Effector memory CD4-positive, alpha-beta T cell (primary cell): ENCODE results near the gene ALPG.
"Not testable (repeated sequence)": the region's sequence is repeated elsewhere in the genome, so short reads cannot be mapped to it uniquely, and the experiment has no call there.

Experiments used
- DNase-seq, 3 donors: peaks; one replicate each; pipeline ENCODE4 v3.0.0-alpha.2; 2020
- H3K27ac ChIP-seq: 2 replicates; pipeline ENCODE4 v1.7.0; 2013; ENCODE audit warnings: mild to moderate bottlenecking, low read length, moderate library complexity; ENCODE audit not compliant: insufficient read depth, poor library complexity, severe bottlenecking
- H3K27me3 ChIP-seq: replicated peaks from 2 replicates; pipeline ENCODE4 v1.7.0; 2013; ENCODE audit warnings: mild to moderate bottlenecking, low read length; ENCODE audit not compliant: insufficient read depth, control insufficient read depth, poor library complexity, severe bottlenecking
- H3K36me3 ChIP-seq: 2 replicates; pipeline ENCODE4 v1.7.0; 2013; ENCODE audit warnings: mild to moderate bottlenecking, low read length, moderate library complexity; ENCODE audit not compliant: control insufficient read depth, insufficient read depth
- H3K4me1 ChIP-seq: 2 replicates; pipeline ENCODE4 v1.7.0; 2013; ENCODE audit warnings: low read length, mild to moderate bottlenecking; ENCODE audit not compliant: control insufficient read depth, insufficient read depth, poor library complexity, severe bottlenecking
- H3K4me3 ChIP-seq: 2 replicates; pipeline ENCODE4 v1.7.0; 2013; ENCODE audit warnings: low read length, low read depth, mild to moderate bottlenecking; ENCODE audit not compliant: insufficient read depth, poor library complexity, severe bottlenecking
- H3K9me3 ChIP-seq: 2 replicates; pipeline ENCODE4 v1.7.0; 2013; ENCODE audit warnings: mild to moderate bottlenecking, low read length, moderate library complexity; ENCODE audit not compliant: control insufficient read depth

The ALPG gene

DNA sequence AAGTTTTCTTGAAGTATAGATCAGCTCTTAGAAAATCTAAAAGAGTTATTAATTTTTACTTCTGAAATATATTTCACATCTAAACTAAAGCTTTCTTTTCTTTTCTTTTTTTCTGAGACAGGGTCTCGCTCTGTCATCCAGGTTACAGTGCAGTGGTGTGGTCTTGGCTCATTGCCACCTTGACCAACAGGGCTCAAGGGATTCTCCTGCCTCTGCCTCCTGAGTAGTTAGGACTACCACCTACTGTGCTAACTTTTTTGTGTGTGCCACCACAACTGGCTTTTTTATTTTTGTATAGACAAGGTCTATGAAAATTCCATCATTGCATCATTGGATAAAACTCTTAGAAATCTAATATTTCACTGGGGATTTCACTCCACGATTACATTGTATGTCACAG is 10.0 kb upstream of the ALPG start:
- Histone ChIP-seq H3K27ac (no peak overlapping the region), H3K27me3 (no peaks in the 10 kb centered on the region), H3K4me1 (no peaks in the 10 kb centered on the region), H3K36me3 (no peaks in the 10 kb centered on the region), H3K9me3 (no peaks in the 10 kb centered on the region), H3K4me3 (no peak overlapping the region)
- no peak for DNase-seq

DNA sequence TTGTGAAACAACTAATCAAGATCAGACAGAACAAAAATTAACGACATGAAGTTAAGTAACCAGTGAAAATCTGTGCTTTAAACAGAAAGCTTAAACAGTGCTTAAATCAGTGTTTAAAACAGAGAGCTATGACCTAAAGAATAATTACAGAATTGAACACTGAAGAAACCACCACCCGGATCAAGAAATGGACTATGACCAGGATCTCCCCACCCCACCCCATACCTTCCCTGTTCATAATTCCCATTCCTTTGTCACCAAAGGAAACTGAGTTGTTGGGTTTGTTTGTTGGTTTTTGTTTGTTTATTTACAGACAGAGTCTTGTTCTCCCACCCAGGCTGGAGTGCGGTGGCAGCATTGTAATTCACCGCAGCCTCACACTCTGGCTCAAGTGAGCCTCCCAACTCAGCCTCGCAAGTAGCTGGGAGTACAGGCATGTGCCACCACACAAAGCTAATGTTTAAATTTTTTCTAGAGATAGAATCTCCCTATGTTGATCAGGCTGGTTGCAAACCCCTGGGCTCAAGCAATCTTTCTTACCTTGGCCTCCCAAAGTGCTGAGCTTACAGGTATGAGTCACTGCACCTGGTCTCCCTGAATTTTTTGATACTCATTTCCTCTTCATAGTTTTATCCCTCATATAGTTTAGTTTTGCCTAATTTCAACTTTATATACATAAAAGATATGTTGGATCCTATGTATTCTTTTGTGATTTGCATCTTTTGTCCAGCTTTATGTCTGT is 8.2 kb upstream of the ALPG start:
- H3K27ac ChIP-seq = no peak overlapping the region
- H3K27me3 ChIP-seq = no peaks in the 10 kb centered on the region
- no peaks in the 10 kb centered on the region for H3K9me3 ChIP-seq
- H3K4me1 ChIP-seq = no peaks in the 10 kb centered on the region
- H3K4me3 ChIP-seq = no peak overlapping the region
- no peak for DNase-seq
- no peaks in the 10 kb centered on the region for H3K36me3 ChIP-seq

- no peaks in the 10 kb centered on the region for H3K4me1 ChIP-seq
- no peak overlapping the region for H3K4me3 ChIP-seq
- no peaks in the 10 kb centered on the region for H3K36me3 ChIP-seq
- H3K9me3 ChIP-seq = no peaks in the 10 kb centered on the region
- no peak overlapping the region for H3K27ac ChIP-seq
- H3K27me3 ChIP-seq = no peaks in the 10 kb centered on the region
- no peak for DNase-seq
Observed at GRCh38 chr2:232400256-232401015, 6.2 kb upstream of the ALPG start.

DNA sequence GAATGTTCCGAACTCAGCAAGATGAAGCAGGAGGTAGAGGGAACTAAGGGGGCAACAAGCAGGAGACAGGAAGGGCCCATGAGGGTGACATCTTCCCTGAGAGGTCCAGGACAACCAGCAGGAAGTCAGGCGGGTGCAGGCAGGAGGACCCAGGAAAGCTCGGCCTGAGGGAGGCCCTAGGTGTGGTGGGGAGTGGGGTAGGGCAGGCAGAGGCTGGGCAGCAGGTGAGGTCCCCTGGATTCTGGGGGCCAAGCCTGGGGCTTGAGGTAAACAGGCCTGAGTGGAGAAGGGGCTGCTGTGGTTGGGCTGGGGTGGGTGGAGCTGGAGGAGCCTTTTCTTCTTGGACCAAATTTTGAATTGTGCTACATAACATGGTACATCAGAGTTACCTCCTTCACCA is 4.1 kb upstream of the ALPG start:
- H3K27me3 ChIP-seq = no peaks in the 10 kb centered on the region
- DNase-seq = no peak
- H3K4me3 ChIP-seq = no peak overlapping the region
- H3K36me3 ChIP-seq = no peaks in the 10 kb centered on the region
- no peak overlapping the region for H3K27ac ChIP-seq
- no peaks in the 10 kb centered on the region for H3K9me3 ChIP-seq
- no peaks in the 10 kb centered on the region for H3K4me1 ChIP-seq

GRCh38 chr2:232405943-232406510 is 617 bp upstream of the ALPG start:
- no peak for DNase-seq
- no peaks in the 10 kb centered on the region for H3K36me3 ChIP-seq
- no peak overlapping the region for H3K27ac ChIP-seq
- H3K4me3 ChIP-seq = no peak overlapping the region
- no peaks in the 10 kb centered on the region for H3K4me1 ChIP-seq
- H3K27me3 ChIP-seq = no peaks in the 10 kb centered on the region
- H3K9me3 ChIP-seq = no peaks in the 10 kb centered on the region

- H3K4me3 ChIP-seq, DNase-seq, H3K27ac ChIP-seq, H3K36me3 ChIP-seq, H3K27me3 ChIP-seq, H3K4me1 ChIP-seq, H3K9me3 ChIP-seq: not testable (repeated sequence)
Observed at GRCh38 chr2:232407428-232408150, 945 bp downstream of the ALPG start.

- H3K27ac ChIP-seq, H3K4me3 ChIP-seq, H3K9me3 ChIP-seq, H3K27me3 ChIP-seq, H3K4me1 ChIP-seq, H3K36me3 ChIP-seq, DNase-seq: not testable (repeated sequence)
Observed at GRCh38 chr2:232408269-232408668, 1.6 kb downstream of the ALPG start.

GRCh38 chr2:232409617-232410016 is 3.0 kb downstream of the ALPG start:
- not testable (repeated sequence) for H3K9me3 ChIP-seq, DNase-seq, H3K36me3 ChIP-seq, H3K4me1 ChIP-seq, H3K27me3 ChIP-seq, H3K4me3 ChIP-seq, H3K27ac ChIP-seq

- Histone ChIP-seq H3K36me3 (no peaks in the 10 kb centered on the region), H3K27ac (no peak overlapping the region), H3K4me3 (no peak overlapping the region), H3K4me1 (no peaks in the 10 kb centered on the region), H3K27me3 (no peaks in the 10 kb centered on the region), H3K9me3 (no peaks in the 10 kb centered on the region)
- no peak for DNase-seq
Observed at GRCh38 chr2:232410238-232410900, 3.7 kb downstream of the ALPG start.
